Measurements from ENCODE around the gene IPO13.

DNA sequence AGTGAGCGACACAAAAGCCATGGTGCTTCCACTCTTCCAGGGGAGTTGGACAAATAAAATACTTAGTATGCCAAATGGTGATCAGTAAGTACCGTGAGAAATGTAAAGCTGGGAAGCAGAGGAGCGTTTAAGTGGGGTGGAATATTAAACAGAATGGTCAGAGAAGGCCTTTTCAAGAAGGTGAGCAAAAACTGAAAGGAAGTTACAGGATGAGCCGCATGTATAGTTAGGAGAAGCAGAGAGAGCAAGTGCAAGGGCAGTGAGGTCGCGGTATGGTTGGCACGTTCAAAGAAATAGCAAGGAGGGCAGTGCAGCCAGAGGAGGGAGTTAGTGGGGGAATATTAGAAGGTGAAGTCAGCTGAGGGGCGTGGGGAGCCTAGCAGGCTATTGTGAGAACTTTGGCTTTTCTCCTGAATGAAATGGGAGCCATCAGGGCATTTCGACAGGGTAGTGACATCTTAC is 27.3 kb downstream of the IPO13 start:
- TF ChIP-seq, protein P1, sequence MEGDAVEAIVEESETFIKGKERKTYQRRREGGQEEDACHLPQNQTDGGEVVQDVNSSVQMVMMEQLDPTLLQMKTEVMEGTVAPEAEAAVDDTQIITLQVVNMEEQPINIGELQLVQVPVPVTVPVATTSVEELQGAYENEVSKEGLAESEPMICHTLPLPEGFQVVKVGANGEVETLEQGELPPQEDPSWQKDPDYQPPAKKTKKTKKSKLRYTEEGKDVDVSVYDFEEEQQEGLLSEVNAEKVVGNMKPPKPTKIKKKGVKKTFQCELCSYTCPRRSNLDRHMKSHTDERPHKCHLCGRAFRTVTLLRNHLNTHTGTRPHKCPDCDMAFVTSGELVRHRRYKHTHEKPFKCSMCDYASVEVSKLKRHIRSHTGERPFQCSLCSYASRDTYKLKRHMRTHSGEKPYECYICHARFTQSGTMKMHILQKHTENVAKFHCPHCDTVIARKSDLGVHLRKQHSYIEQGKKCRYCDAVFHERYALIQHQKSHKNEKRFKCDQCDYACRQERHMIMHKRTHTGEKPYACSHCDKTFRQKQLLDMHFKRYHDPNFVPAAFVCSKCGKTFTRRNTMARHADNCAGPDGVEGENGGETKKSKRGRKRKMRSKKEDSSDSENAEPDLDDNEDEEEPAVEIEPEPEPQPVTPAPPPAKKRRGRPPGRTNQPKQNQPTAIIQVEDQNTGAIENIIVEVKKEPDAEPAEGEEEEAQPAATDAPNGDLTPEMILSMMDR (IDR thresholded peaks at IDR 0.05): no peak
- TF ChIP-seq POLR2AphosphoS5 (IDR thresholded peaks at IDR 0.05) (no peak), EP300 (IDR thresholded peaks at IDR 0.05) (no peak)

Data from upper lobe of left lung (tissue), 4 donors.